GM12878 (cell line): ENCODE results near the gene PARP6. TPM values are rescaled to one million over a fixed set of nuclear protein-coding genes. Genes with fewer than 3 reads are reported as not detected.

Source experiments
- BACH1 ChIP-seq: fragments of 450-650 bp; IDR thresholded peaks from 2 replicates; pipeline ENCODE4 v1.6.1; 2017; ENCODE audit warnings: mild to moderate bottlenecking, borderline replicate concordance
- BRCA1 ChIP-seq: IDR thresholded peaks from 2 replicates; pipeline ENCODE4 v1.6.1; 2011; ENCODE audit warnings: low read depth, low read length, improper control_type of control experiment
- EED ChIP-seq: sonication (generic); IDR thresholded peaks from 2 replicates; pipeline ENCODE4 v1.6.1; 2016; ENCODE audit warnings: antibody characterized with exemption, low read depth
- EGR1 ChIP-seq, 2 experiments: IDR thresholded peaks; 1 replicate in 1 of 2; 2 replicates in 1 of 2; pipeline ENCODE4 v1.6.1; 2011 to 2012; ENCODE audit warnings: low read depth in 2 of 2, low read length in 2 of 2, borderline replicate concordance in 1 of 2, mild to moderate bottlenecking in 1 of 2, moderate library complexity in 1 of 2
- ESRRA ChIP-seq: IDR thresholded peaks from 2 replicates; pipeline ENCODE4 v1.6.1; 2012; ENCODE audit warnings: mild to moderate bottlenecking, low read length, improper control_type of control experiment
- IKZF1 ChIP-seq: fragments of 450-650 bp; conservative IDR thresholded peaks from 2 replicates; pipeline ENCODE4 v1.6.1; 2017; ENCODE audit warnings: antibody characterized with exemption, mild to moderate bottlenecking
- IRF4 ChIP-seq: IDR thresholded peaks from 2 replicates; pipeline ENCODE4 v1.6.1; 2011; ENCODE audit warnings: low read depth, low read length
- KAT2A ChIP-seq: conservative IDR thresholded peaks from 2 replicates; pipeline ENCODE4 v1.6.1; 2011; ENCODE audit warnings: low read depth, low read length; ENCODE audit not compliant: control insufficient read depth
- KLF5 ChIP-seq: fragments of 450-650 bp; IDR thresholded peaks from 2 replicates; pipeline ENCODE4 v1.6.1; 2014; ENCODE audit warnings: mild to moderate bottlenecking; ENCODE audit not compliant: partially characterized antibody
- NR2C1 ChIP-seq: fragments of 450-650 bp; IDR thresholded peaks from 2 replicates; pipeline ENCODE4 v1.6.1; 2017; ENCODE audit warnings: antibody characterized with exemption, mild to moderate bottlenecking, moderate library complexity
- PML ChIP-seq: IDR thresholded peaks from 2 replicates; pipeline ENCODE4 v1.6.1; 2012; ENCODE audit warnings: low read length, inconsistent platforms
- POLR2A ChIP-seq: IDR thresholded peaks from 2 replicates; pipeline ENCODE4 v1.6.1; 2011; ENCODE audit warnings: low read depth, mild to moderate bottlenecking, low read length
- POU2F2 ChIP-seq: IDR thresholded peaks from 3 replicates; pipeline ENCODE4 v1.6.1; 2011; ENCODE audit warnings: low read depth, mild to moderate bottlenecking, low read length, borderline replicate concordance
- RB1 ChIP-seq: fragments of 450-650 bp; formaldehyde crosslinking; IDR thresholded peaks from 2 replicates; pipeline ENCODE4 v1.6.1; 2017; ENCODE audit warnings: mild to moderate bottlenecking, borderline replicate concordance
- RFX5 ChIP-seq: IDR thresholded peaks from 2 replicates; pipeline ENCODE4 v1.6.1; 2011; ENCODE audit warnings: low read depth, low read length, improper control_type of control experiment
- SMAD5 ChIP-seq: IDR thresholded peaks from 2 replicates; pipeline ENCODE4 v1.6.1; 2016; ENCODE audit warnings: antibody characterized with exemption, low read depth
- SP1 ChIP-seq: IDR thresholded peaks from one replicate; pipeline ENCODE4 v1.6.1; 2011; ENCODE audit warnings: low read depth, low read length
- STAT1 ChIP-seq: fragments of 450-650 bp; conservative IDR thresholded peaks from 2 replicates; pipeline ENCODE4 v1.6.1; 2014; ENCODE audit warnings: antibody characterized with exemption, mild to moderate bottlenecking
- TCF12 ChIP-seq: IDR thresholded peaks from 2 replicates; pipeline ENCODE4 v1.6.1; 2011; ENCODE audit warnings: low read depth, mild to moderate bottlenecking, low read length
- TCF7 ChIP-seq: IDR thresholded peaks from 2 replicates; pipeline ENCODE4 v1.6.1; 2014; ENCODE audit warnings: antibody characterized with exemption, borderline replicate concordance
- YY1 ChIP-seq: IDR thresholded peaks from 2 replicates; pipeline ENCODE4 v1.6.1; 2011; ENCODE audit warnings: low read depth, mild to moderate bottlenecking, low read length
- ZNF622 ChIP-seq: fragments of 450-650 bp; IDR thresholded peaks from 2 replicates; pipeline ENCODE4 v1.6.1; 2017; ENCODE audit warnings: mild to moderate bottlenecking, inconsistent platforms
- ZNF687 ChIP-seq: fragments of 450-650 bp; IDR thresholded peaks from 2 replicates; pipeline ENCODE4 v1.6.1; 2017; ENCODE audit warnings: mild to moderate bottlenecking, moderate library complexity
- polyA plus RNA-seq, 11 experiments: library from polyadenylated mRNA; depleted of rRNA in 4 of 11; unstranded in 6 of 11; stranded (reverse) in 5 of 11; fragments of >200 nt; fragmentation: Nextera tagmentation in 4 of 11; fragmentation: Illumina TruSeq in 1 of 11; extraction: Ambion mirVana in 4 of 11; extraction: Trizol in 1 of 11; gene quantifications; 1 replicate in 1 of 11; 2 replicates in 10 of 11; pipeline versions ENCODE4 v1.2.1 to v1.2.3, GENCODE V29; 2011 to 2016; ENCODE audit warnings: inconsistent platforms in 2 of 11, missing spikeins in 2 of 11, low read depth in 1 of 11
- total RNA-seq, 4 experiments: library from RNA; depleted of rRNA in 3 of 4; stranded (reverse); fragments of >200 nt in 3 of 4; fragmentation: Illumina TruSeq in 1 of 4; extraction: Trizol in 1 of 4; gene quantifications; 2 replicates each; pipeline versions ENCODE4 v1.2.1 to v1.2.3, GENCODE V29; 2013 to 2021
- TF ChIP-seq, protein P1 (sequence below): fragments of 450-650 bp; IDR thresholded peaks from 2 replicates; pipeline ENCODE4 v1.6.1; 2016; ENCODE audit warnings: mild to moderate bottlenecking
- TF ChIP-seq, protein P2 (sequence below): fragments of 150-350 bp; IDR thresholded peaks from 2 replicates; pipeline ENCODE4 v1.6.1; 2014; ENCODE audit warnings: mild to moderate bottlenecking, low read depth, low read length
- TF ChIP-seq, protein P3 (sequence below): IDR thresholded peaks from 2 replicates; pipeline ENCODE4 v1.6.1; 2012; ENCODE audit warnings: low read depth, low read length, improper control_type of control experiment

Gene PARP6
- total and polyA plus RNA-seq, 10 of the 15 experiments (the other 5 are each of a cell fraction or from before 2014, with no cell fraction given), result 14.3 to 73.5 (median 26.9) TPM

GRCh38 chr15:72231066-72231832, 41.1 kb downstream of the PARP6 start, which contains the start of gene PKM (continued):
- peak; percentile 92; the same call in 1 of the 2 replicates for TF ChIP-seq RB1
- peak; percentile 92 for TF ChIP-seq IKZF1
- peak; percentile 86; the same call in 1 of the 2 replicates for TF ChIP-seq BACH1
- peak in 1 of 2 experiments; percentile 14; a peak in 1 of 3 replicates for TF ChIP-seq EGR1 (IDR thresholded peaks at IDR 0.05; ENCODE audit: borderline replicate concordance in 1 of 2, low read depth in 2 of 2, low read length in 2 of 2)
- TF ChIP-seq, protein P1, sequence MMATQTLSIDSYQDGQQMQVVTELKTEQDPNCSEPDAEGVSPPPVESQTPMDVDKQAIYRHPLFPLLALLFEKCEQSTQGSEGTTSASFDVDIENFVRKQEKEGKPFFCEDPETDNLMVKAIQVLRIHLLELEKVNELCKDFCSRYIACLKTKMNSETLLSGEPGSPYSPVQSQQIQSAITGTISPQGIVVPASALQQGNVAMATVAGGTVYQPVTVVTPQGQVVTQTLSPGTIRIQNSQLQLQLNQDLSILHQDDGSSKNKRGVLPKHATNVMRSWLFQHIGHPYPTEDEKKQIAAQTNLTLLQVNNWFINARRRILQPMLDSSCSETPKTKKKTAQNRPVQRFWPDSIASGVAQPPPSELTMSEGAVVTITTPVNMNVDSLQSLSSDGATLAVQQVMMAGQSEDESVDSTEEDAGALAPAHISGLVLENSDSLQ, result peak; percentile 52; the same call in 1 of the 2 replicates
- TF ChIP-seq KLF5, result peak; percentile 74
- TF ChIP-seq YY1, result peak; percentile 76
- TF ChIP-seq, protein P2, sequence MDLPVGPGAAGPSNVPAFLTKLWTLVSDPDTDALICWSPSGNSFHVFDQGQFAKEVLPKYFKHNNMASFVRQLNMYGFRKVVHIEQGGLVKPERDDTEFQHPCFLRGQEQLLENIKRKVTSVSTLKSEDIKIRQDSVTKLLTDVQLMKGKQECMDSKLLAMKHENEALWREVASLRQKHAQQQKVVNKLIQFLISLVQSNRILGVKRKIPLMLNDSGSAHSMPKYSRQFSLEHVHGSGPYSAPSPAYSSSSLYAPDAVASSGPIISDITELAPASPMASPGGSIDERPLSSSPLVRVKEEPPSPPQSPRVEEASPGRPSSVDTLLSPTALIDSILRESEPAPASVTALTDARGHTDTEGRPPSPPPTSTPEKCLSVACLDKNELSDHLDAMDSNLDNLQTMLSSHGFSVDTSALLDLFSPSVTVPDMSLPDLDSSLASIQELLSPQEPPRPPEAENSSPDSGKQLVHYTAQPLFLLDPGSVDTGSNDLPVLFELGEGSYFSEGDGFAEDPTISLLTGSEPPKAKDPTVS, result peak; percentile 60; the same call in 1 of the 2 replicates
- TF ChIP-seq PML, result no peak
- peak; percentile 76 for TF ChIP-seq SP1
- TF ChIP-seq TCF7, result 0 out of 2 replicates have a peak, but pooled peaks have one; percentile 20
- peak; percentile 97 for TF ChIP-seq POU2F2
- TF ChIP-seq, protein P3, sequence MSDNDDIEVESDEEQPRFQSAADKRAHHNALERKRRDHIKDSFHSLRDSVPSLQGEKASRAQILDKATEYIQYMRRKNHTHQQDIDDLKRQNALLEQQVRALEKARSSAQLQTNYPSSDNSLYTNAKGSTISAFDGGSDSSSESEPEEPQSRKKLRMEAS, result peak; percentile 81
- TF ChIP-seq SMAD5, result peak; percentile 96
- TF ChIP-seq POLR2A, result peak; percentile 95
- TF ChIP-seq BRCA1, result no peak; the same call in 1 of the 2 replicates
- TF ChIP-seq NR2C1, result peak; percentile 79
- no peak; the same call in none of the 2 replicates for TF ChIP-seq EED
- TF ChIP-seq IRF4, result 0 out of 2 replicates have a peak, but pooled peaks have one; percentile 28
- TF ChIP-seq STAT1, result 0 out of 2 replicates have a peak, but pooled peaks have one; percentile 92
- peak; percentile 93; the same call in 1 of the 2 replicates for TF ChIP-seq TCF12
- peak; percentile 87; the same call in 1 of the 2 replicates for TF ChIP-seq ZNF687
- TF ChIP-seq KAT2A, result no peak
- peak; percentile 83; the same call in 1 of the 2 replicates for TF ChIP-seq ESRRA
- TF ChIP-seq ZNF622, result no peak
- TF ChIP-seq RFX5, result 0 out of 2 replicates have a peak, but pooled peaks have one; percentile 51
